ENCODE results near the gene FGF18. TPM values are rescaled to one million over a fixed set of nuclear protein-coding genes. Genes with fewer than 3 reads are reported as not detected.
"Not testable (repeated sequence)": the region's sequence is repeated elsewhere in the genome, so short reads cannot be mapped to it uniquely, and the experiment has no call there.

The FGF18 gene, protein sequence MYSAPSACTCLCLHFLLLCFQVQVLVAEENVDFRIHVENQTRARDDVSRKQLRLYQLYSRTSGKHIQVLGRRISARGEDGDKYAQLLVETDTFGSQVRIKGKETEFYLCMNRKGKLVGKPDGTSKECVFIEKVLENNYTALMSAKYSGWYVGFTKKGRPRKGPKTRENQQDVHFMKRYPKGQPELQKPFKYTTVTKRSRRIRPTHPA
- total RNA-seq = 1.7 TPM
- long read RNA-seq = 0 reads

DNA sequence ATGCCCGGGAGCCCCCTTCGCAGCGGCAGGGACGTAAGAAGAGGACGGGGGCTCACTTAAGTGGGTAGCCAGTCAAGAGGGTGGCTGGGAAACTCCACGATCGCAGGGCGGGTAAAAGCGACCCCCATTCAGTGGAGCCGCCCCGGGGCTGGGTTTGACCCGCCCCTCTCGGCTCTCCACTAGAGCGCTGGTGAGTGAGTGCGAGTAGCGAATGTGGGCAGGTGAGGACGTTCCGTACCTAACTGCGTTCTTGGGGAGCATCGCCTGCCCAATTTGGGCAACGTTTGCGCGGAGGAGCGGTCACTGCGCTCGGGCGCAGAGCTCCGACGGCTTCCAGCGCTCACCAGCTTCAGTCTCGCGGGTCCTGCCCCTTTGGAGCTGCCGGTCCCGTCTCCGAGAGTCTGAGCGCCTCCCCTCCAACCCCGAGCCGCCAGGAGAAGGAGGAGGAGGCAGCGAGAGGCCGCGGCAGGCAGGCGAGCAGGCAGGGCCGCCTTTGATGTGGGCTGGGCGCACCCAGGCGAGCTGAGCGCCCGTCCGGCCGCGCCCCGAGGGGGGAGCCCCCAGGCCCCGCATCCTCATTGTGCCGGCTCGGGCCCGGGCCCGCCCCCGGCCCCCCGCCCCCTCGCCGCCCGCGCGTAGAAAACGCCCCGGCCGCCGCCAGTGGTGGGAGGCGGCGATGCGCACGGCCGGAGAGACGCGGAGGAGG is at the start of gene FGF18:
TSS of gene FGF18 (plus strand) at position 666 of the 706 bp plus-strand sequence. CDS start 553 bp downstream, outside the sequence.
- DNase-seq (ENCODE audit: low spot score) = peak; percentile 90

DNA sequence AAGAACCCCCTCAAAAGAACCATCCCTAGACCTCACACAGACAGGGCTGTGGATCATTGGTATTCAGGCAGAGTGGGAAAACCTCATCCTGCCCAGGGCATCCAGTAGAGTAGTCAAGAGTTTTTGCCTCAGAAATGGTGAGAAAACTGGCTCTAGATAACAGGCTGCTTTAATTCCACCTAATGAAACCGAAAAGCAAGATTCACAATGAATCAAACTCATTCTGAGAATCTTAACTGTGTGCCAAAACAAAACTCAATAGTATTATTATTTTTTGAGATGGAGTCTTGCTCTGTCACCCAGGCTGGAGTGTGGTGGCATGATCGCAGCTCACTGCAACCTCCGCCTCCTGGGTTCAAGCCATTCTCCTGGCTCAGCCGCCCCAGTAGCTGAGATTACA is 49.5 kb upstream of the FGF18 start:
- no peak for DNase-seq (ENCODE audit: low spot score)

DNA sequence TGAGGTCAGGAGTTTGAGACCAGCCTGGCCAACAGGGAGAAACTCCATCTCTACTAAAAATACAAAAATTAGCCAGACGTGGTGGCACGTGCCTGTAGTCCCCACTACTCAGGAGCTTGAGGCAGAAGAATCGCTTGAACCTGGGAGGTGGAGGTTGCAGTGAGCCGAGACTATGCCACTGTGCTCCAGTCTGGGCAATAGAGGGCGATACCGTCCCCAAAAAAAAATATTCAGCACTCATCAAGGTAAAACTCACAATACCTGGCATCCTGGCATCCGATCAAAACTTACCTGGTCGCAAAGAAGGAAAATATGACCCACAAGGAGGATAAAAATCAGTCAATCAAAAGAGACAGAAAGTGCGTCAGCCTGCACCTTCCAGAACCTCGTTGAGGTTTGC is 48.6 kb upstream of the FGF18 start:
- peak; percentile 5 for DNase-seq (ENCODE audit: low spot score)

DNA sequence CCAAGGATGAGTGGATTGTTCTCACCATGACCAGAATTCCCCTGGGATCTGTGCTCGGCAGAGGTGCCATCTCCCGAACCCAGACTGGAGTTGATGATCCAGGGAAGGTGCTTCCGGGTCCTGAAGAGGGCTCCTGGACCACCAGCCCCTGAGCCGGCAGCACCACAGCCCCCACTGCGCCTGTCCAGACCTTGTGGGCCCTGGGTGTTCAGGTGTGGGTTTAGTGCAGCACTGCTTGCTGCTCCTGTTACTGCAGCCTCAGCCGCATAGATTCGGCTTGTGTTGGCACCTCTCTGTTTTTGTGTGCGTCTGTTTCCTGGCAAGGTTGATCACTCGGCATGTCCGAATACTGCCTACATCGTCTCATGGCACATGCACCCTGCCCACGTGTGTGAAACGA is 48.1 kb upstream of the FGF18 start:
- DNase-seq (ENCODE audit: low spot score) = peak; percentile 79

DNA sequence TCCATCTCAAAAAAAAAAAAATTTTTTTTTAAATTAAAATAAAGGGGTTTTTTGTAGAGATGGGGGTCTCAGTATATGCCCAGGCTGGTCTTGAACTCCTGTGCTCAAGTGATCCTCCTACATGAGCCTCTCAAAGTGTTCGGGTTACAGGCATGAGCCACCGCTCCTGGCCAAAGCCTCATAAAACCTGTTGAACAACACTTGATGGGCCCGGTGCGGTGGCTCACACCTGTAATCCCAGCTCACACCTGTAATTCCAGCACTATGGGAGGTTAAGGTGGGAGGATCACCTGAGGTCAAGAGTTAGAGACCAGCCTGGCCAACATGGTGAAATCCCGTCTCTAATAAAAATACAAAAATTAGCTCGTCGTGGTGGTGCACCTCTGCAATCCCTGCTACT is 39.5 kb upstream of the FGF18 start:
- DNase-seq (ENCODE audit: low spot score) = peak; percentile 49

DNA sequence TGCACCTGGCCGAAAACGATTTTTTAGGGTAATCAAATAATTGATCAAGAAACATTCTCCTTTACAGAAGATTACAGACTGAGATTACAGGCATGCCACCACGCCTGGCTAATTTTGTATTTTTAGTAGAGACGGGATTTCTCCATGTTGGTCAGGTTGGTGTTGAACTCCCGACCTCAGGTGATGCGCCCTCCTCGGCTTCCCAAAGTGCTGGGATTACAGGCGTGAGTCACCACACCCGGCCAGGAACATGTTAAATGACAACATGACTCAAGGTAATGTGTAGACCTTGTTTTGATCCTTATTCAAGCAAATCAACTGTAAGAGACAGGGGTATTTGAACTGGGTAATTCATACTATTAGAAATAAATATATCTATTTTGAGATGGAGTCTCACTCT is 35.0 kb upstream of the FGF18 start:
- peak; percentile 55 for DNase-seq (ENCODE audit: low spot score)

DNA sequence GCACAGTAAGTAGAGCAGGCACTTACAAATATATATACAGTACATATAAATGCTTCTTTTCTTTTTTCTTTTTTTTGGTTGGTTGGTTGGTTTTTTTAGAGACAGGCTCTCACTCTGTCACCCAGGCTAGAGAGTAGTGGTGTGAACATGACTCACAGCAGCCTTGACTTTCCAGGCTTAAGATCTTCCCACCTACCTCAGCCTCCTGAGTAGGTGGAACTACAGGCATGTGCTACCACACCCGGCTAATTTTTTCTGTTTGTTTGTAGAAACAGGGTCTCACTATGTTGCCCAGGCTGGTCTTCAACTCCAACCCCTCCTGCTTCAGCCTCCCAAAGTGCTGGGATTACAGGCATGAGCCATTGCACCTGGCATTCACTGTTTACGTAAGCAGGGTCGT is 34.4 kb upstream of the FGF18 start:
- DNase-seq (ENCODE audit: low spot score) = peak; percentile 28

DNA sequence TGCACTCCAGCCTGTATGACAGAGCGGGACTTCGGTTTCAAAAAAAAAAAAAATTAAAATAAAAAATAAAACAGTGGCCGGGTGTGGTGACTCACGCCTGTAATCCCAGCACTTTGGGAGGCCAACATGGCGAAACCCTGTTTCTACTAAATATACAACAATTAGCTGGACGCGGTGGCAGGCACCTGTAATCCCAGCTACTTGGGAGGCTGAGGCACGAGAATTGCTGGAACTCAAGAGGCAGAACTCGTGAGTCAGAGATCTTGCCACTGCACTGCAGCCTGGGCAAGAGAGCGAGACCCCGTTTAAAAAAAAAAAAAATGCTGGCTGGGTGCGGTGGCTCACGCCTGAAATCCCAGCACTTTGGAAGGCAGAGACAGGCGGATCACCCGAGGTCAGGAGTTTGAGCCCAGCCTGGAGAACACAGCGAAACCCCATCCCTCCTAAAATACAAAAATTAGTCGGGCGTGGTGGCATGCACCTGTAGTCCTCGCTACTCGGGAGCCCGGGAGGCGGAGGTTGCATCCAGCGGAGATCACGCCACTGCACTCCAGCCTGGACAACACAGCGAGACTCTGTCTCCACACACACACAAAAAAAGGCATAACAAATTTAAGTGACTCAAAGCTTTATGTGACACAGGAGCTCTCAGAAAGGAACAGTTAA is 33.3 kb upstream of the FGF18 start:
- peak; percentile 74 for DNase-seq (ENCODE audit: low spot score)

DNA sequence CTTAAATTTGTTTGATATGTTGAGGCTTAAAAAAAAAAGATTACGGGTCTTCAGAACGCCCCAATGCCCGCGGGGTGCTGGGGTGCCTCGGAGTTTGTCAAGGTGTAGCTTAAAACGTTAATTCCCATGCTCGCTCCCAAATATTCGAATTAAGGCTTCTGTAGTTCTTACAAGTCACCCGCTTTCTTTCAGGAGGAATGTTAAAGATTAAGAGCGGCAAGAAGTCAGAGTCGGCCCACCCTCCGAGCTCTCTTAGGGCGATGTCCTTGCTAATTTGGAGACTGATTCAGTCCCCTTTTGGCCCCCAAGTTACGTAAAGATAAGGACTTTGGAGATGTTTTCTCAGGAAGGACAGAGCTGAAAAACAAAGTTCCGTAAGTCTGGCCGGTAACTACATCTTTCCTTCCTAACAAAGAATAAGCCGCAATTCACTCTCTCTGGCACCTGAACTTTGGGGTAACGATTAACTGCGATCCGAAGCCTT is 32.5 kb upstream of the FGF18 start:
- no peak for DNase-seq (ENCODE audit: low spot score)

DNA sequence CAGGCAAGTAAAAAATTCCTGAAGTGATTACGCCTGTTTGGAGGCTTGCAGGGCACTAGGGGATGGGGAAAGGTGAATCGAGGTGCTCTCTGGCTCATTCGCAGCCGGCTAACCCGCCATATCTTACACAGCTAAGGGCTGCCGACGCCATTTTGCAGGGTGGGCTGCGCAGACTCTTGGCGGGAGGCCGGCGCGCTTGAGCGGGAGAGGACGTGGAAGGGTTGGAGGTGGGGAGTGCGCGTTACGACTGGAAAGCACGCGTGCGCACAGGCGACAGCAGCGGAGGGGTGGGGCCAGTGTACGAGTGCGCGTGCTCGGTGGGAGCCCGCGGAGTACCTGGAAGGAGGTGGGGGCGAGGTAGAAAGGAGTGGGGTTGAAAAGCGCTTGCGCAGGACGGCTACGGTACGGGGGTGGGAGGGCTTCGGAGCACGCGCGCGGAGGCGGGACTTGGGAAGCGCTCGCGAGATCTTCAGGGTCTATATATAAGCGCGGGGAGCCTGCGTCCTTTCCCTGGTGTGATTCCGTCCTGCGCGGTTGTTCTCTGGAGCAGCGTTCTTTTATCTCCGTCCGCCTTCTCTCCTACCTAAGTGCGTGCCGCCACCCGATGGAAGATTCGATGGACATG is 32.0 kb upstream of the FGF18 start, which contains the start of gene NPM1:
TSS of gene NPM1 (plus strand) at position 505 of the 625 bp plus-strand sequence. CDS start at position 605, 100 bp downstream.
- DNase-seq (ENCODE audit: low spot score) = peak; percentile 98

DNA sequence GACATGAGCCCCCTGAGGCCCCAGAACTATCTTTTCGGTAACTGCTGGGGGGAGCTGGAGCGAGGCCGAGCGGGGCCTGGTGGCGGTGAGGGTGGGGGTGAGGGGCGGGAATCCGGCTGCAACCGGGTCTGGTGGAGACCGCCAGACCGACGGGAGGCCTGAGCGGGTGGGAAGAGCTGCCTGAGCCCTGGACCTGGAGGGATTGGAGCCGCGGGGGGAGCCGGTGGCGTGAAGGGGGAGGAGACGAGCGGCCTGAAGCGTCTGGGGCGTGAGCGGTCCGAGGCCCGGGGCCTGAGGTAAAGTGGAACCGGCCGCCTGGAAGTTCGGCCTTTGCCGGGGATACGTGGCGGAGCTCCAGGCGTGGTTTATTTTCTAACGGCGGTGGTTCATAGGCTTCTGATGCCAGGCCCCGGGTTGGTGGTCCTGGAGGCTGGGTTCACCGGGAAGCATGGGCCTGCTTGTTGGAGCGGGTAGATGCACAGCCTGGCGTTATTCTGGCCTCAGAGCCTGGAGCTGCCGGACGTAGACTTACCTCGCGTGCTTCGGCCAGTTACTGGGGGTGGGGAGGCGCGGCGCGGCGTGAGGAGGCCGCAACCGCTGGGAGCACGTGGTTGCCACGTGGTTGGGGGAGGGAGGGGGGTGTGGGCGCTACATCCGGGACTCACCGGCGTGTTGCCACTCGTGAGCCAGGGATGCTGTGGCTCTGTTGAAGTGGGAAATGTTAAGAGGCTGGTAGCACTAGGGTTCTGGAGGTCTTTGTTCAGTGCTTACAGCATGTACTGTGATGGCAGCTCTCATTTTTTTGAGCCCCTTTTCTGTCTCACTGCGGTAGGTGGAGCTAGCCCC is 31.3 kb upstream of the FGF18 start:
- DNase-seq (ENCODE audit: low spot score) = no peak

DNA sequence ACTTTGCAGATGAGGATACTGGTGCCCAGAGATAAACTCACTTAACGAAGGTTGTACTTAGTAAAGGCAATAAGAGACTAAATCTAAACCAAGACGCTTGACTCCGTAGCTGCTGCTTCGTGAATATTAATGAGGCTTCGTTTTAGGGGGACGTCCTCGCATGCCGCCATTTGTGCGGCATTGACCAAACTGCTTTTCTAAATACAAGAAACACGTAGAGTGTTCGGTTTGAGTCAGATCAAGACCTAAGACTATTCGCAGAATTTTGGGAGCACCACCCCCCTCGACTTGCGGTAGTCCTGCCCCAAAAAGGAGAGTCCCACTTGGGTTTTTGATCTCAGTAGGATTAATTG is 30.7 kb upstream of the FGF18 start:
- no peak for DNase-seq (ENCODE audit: low spot score)

DNA sequence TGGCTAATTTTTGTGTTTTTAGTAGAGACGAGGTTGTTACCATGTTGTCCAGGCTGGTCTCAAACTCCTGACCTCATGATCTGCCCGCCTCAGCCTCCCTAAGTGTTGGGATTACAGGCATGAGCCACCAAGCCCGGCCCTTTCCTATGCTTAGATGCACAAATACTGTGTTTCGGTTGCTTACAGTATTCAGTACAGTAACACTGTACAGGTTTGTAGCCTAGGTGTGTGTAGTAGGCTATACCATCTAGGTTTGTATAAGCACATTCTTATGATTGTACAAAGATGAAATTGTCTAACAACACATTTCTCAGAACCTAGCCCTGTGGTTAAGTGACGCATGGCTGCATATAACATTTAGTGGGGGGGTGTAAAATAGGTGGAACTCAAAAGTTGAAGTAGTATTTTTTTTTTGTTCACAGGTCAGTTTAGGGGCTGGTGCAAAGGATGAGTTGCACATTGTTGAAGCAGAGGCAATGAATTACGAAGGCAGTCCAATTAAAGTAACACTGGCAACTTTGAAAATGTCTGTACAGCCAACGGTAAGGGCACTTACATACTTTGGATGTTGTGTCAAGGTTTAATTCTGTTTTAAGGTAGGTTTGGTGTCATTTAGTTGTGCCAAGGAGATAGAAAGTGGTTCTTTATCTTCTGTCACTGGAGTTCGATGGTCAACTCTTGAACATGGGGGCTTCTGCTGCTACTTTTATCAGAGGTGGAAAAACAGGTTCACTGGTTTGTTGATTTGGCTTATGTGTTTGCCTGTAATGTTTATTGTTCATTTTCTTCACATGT is 28.4 kb upstream of the FGF18 start:
- DNase-seq (ENCODE audit: low spot score) = no peak

DNA sequence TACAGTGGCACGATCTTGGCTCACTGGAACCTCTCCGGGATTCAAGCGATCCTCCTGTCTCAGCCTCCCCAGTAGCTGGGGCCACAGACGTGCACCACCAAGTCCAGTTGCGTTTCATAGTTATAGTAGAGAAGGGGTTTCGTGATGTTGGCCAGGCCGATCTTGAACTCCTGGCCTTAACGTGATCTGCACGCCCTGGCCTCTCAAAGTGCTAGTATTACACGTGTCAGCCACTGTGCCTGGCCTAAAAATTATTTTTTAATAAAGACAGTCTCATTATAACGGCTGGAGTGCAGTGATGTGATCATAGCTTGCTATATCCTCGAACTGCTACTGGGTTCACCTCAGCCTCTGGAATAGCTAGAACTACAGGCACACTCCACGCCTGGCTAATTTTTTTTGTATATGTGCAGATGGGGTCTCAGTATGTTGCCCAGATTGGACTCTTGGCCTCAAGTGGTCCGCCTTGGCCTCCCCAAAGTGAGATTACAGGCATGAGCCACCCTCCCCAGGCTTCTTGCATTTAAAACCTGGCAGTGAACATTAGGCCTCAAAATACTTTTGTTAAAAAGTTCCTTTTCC is 27.4 kb upstream of the FGF18 start:
- no peak for DNase-seq (ENCODE audit: low spot score)

DNA sequence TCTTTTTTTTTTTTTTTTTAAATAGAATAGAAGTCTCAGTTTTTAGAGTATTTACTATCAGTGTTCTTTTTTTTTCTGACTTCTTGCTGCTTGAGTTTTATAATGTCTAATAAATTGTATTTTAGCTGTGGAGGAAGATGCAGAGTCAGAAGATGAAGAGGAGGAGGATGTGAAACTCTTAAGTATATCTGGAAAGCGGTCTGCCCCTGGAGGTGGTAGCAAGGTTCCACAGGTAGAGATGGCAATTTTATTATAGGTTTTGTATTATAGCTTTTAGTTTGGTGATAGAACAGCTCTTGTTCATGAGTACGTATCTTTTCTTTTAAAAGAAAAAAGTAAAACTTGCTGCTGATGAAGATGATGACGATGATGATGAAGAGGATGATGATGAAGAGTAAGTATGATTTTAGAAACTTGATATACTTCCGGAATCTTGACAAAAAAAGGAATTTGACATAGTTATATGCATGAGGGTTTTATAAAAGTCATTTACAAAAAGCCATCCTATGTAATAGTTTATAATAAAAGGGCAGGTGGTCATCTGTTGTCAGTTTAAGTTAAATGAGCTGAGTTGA is 26.8 kb upstream of the FGF18 start:
- DNase-seq (ENCODE audit: low spot score) = no peak

DNA sequence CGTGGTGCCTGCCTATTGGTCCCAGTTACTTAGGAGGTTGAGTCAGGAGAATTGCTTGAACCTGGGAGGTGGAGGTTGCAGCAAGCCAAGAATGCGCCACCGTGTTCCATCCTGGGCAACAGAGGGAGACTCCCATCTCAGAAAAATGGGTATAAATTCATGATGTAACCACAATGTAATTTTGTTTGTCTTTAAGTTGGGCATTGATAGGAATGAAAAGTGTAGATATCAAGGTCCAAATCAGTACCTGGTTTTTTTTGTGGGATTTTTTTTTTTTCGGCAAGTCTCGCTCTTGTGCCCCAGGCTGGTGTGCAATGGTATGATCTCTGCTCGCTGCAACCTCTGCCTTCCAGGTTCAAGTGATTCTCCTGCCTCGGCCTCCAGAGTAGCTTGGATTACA is 24.4 kb upstream of the FGF18 start:
- no peak for DNase-seq (ENCODE audit: low spot score)

DNA sequence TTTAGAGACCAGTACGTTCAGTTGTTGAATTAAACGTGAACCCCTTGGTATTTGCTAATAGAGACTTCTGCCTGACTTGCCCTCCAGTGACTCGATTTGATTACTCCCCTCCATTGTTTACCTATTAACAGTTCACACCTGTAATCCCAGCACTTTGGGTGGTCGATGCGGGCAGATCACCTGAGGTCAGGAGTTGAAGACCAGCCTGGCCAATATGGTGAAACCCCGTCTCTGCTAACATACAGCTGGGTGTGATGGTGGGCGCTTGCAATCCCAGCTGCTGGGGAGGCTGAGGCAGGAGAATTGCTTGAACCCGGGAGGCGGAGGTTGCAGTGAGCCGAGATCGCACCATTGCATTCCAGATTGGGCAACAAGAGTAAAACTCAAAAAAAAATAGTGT is 22.9 kb upstream of the FGF18 start:
- DNase-seq (ENCODE audit: low spot score) = not testable (repeated sequence)

DNA sequence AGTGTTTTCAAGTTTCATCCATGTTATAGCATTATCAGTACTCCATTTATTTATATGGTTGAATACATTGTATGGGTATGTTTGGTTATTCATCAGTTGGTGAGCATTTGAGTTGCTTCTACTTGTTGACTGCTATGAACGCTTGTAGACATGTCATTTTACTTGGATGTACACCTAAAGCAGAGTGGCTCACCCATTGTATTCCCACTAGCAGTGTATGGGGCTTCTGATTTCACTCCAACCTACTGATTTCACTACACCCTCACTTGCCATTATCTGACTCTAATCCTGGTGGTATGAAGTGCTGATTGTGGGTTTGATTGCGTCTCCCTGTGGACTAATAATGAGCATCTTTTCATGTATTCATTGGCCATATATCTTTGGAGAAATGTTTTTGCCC is 22.3 kb upstream of the FGF18 start:
- DNase-seq (ENCODE audit: low spot score) = no peak

DNA sequence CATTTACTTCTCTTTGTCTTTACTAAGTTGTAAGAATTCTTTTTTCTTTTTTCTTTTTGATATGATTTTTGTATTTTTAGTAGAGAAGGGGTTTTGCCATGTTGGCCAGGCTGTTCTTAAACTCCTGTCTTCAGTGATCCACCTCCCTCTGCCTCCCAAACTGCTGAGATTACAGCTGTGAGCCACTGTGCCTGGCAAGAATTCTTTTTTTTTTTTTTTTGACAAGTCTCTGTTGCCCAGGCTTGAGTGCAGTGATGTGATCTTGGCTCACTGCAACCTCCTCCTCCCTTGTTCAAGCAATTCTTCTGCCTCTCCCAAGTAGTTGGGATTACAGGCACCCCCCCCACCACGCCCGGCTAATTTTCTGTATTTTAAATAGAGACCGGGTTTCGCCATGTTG is 21.8 kb upstream of the FGF18 start:
- no peak for DNase-seq (ENCODE audit: low spot score)
